Measurements from ENCODE around the gene SCLT1.

The SCLT1 gene

DNA sequence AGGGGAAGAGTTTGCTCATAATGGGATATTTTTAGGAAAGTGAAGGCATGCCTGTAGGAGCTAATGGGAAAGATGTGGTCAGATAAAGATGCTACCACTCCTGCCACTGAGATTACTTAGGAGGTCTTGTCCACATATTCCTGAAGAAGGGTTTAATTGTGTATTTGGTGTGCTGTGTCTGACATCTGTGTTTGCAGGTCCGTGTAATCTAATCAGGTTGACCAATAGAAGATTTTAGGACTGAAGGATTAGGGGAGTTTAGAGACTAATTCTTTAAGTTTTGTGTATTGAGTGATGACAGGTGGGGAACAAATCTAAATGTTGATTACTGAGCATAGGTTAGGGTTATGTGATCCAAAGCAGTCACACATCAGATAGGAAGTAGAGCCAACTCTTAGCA lies 226.6 kb downstream of the SCLT1 start:
- no peak for DNase-seq

DNA sequence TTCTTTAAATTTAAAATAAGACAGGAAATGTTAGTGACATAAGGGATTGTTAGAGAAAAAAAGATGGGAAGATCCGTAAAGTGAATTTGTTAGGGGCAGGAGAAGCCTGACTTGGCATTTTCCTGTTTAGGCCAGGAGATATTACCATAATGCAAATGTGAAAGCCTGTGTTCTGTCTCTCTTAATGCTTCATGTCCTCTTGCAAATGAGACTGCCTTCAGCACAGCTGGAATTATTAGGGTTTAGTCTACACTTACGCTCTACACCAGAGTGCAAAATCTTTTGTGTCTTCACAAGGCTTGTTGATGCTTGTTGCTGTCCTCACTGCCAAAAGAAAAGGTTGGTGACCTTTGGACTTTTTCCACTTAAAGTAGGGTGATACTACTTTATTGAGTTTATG lies 227.1 kb downstream of the SCLT1 start:
- DNase-seq, result no peak

GRCh38 chr4:128865132-128865531 lies 228.2 kb downstream of the SCLT1 start:
- DNase-seq, result no peak

DNA sequence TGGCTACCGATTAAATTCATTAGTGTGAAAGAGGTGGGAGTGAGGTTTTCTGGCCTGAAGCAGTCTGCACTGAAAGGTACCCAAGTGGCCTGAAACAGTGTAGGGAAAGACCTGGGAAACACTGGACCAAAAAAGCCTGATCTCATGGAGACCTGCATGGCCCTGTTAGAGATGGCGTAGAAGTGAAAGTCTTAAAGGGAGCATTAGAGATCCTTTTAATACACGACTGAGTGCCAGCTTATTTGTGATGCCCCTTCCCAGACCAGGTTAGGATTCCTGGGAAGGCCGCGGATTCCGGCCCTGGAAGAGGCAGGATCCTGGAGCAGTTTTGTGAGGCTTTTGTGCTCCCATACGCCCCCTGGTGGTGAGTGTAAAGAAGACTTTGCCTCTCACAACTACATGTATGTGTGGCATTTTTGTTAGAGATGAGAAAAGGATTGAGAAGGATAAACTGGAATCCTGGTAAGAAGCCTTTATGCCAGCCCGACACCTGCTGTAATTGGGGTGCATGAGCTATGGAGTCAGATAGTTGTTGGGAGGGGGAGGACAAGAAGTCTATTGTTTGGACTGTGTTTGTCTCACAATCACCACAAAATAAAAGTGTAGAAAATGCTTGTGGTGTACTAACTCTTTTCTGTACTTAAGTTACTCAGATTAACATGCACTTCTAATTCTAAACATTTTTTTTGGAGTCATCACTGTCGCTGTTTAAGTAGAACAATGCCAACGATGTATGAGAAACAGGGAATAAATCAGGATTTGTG lies 229.8 kb downstream of the SCLT1 start:
- DNase-seq, result peak; percentile 20 to 39

DNA sequence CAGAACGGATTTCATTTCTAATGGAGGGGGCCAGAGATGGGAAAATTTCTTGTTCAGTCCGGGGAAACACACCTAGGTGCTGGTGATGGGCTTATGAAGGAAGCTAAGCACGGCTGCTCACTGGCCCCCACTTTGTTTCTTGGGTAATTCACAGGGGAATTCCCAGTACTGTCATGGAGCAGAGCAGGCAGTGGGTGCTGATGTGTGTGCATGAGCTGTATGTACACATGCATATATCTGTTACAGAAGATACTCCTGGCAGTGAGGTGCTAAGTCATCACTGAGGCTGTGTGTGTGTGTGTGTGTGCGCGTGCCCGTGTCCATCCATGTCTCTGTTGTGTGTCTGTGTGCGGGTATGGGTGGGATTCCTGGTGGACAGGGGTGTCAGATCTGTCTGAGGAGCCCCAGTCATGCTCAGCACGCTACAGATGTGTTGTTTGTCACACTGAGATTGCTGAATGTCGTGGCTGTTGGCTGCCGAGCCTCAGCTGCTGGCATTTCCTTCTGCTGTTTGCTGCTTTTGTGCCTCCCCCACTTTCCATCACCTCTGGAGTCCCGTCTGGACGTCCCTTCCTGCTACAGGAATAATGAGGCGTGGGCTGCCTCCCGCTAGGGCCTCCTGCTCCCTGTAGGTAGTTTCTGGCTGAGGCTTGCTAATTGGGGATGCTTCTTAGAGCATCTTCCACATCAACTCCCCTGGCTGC lies 230.6 kb downstream of the SCLT1 start:
- no peak for DNase-seq

DNA sequence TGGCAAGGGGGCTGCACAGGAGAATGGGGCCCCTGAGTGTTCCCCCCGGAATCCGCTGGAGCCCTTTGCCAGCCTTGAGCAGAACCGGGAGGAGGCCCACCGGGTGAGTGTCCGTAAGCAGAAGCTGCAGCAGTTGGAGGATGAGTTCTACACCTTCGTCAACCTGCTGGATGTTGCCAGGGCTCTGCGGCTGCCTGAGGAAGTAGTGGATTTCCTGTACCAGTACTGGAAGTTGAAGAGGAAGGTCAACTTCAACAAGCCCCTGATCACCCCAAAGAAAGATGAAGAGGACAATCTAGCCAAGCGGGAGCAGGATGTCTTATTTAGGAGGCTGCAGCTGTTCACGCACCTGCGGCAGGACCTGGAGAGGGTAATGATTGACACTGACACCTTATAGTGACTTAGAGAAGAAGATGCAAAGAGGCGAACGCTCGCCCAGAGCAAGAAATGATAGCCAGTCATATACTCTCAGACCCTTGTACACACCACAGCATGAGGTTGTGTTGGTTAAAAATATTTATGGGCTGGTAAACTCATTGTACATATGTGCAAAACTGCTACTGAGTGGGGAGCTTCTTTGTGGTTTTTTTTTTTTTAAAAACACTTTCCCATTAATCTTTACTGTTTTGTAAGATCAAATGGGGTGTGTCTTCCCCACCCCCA lies 231.4 kb downstream of the SCLT1 start:
- DNase-seq, result no peak

- no peak for DNase-seq
Measured at GRCh38 chr4:128859887-128860677, 233.3 kb downstream of the SCLT1 start.

DNA sequence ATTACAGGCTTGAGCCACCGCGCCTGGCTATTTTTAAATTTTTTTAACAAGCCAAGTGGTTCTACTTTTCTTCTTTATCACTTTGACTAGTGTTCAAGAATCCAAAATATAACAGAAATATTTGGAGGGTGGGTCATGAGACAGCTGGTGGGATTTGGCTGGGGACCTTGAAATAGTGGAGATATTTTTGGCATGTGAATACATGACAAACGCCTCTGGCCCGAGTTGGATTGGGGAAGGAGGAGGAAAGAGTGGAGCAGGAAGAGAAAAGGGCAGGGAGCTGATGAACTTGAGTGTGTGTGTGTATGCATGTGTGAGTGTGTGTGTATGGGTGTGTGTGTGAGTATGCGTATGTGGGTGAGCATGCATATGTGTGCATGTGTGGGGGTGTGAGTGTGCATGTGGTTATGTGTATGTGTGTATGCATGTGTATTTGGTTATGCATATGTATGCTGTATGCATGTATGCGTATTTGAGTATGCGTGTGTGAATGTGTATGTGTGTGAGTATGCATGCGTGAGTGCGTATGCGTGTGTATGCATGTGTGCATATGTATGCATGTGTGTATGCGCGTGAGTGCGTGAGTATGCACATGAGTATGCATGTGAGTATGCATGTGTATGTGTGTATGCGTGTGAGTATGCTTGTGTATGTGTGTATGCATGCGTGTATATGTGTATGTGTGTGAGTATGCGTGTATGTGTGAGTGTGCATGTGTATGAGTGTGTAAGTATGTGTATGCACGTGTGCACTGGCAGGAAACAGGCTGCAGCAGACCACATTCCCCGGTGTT lies 234.3 kb downstream of the SCLT1 start:
- DNase-seq, result no peak

DNA sequence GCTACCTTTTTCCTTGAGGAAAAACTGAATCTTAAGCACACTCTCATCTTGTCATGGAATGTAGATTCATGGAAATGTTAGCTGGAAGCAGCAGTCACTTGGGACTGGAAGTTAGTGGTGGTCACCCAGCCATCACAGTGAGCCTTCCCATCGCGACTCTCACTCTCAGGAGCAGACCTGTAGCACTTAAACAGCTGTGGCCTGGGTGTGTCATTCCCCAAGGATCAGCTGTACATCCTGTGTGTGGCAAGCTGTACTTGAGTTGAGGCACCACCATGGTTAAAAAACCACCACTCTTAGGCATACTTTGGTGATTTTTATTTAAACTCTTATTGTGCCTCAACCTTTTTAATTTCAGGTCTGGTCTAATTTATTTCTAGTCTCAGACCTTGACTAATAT lies 237.1 kb downstream of the SCLT1 start:
- DNase-seq, result no peak

DNA sequence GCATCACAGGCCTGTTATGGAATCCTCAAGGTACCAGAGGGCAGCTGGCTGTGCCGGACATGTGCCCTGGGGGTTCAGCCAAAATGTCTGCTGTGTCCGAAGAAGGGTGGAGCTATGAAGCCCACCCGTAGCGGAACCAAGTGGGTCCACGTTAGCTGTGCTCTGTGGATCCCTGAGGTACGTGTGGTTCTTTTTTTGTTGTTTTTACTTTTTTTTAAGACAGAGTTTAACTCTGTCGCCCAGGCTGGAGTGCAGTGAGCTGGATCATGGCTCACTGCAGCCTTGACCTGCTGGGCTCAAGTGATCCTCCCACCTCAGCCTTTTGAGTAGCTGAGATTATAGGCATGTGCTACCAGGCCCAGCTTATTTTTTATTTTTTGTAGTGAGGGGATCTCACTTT lies 237.7 kb downstream of the SCLT1 start:
- DNase-seq, result no peak

DNA sequence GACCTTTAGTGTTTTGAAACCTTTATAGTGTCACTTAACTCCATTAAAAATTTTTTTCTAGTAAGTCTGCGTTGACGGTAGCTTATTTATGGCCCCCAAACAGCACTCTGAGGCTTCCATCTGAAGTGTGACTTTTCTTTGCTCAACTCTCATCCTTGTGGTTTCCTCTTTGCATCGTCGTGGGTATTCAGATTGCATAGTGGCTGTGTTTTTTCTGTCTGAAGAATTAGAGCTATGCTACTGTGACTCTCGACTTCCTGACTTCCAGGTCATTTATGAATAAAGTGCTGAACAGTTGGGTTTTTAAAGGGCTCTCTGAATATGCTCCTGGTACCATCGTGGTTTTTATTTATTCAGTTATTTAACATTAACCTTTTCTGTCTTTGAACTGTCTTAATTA lies 238.9 kb downstream of the SCLT1 start:
- no peak for DNase-seq

DNA sequence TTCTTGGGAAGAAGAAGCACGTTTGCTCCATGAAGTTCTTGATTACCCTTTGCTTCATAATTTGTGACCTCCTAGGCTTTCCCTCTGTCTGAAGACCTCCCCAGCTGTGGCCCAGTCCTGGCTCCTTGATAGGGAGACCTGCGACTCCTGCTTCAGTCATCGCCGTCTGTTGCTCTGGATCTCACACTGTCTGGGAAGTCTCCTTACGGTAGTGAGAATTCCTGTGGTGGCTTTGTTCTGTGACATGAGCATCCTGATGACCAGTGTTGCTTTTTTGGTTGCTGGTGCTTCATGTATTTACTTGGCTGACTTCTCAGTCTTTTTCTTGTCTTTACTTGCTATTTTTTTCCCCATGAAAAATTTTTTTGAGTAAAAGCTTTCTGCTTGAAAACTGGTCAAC lies 239.6 kb downstream of the SCLT1 start:
- no peak for DNase-seq

DNA sequence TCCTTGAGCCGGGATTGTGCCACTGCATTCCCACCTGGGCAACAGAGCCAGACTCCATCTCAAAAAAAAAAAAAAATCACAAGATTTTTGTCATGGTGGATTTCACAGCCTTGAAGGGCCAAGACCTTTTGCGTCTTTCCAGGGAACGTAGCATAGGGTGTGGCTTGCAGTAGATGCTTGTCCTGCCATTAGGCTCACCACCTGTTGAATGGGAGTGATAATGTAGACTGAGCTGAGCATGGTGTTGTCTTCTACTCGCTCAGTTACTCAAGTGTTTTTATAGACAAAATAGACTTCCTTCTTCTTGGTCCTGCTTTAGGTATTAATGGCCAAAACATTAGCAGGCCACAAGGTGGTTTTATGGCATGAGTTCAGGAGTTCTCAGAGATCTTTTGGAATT lies 243.1 kb downstream of the SCLT1 start:
- no peak for DNase-seq

GRCh38 chr4:128848461-128848860 lies 244.9 kb downstream of the SCLT1 start:
- no peak for DNase-seq

- DNase-seq, result no peak
Measured at GRCh38 chr4:128847082-128847724, 246.1 kb downstream of the SCLT1 start.

GRCh38 chr4:128846063-128846462 lies 247.3 kb downstream of the SCLT1 start:
- no peak for DNase-seq

DNA sequence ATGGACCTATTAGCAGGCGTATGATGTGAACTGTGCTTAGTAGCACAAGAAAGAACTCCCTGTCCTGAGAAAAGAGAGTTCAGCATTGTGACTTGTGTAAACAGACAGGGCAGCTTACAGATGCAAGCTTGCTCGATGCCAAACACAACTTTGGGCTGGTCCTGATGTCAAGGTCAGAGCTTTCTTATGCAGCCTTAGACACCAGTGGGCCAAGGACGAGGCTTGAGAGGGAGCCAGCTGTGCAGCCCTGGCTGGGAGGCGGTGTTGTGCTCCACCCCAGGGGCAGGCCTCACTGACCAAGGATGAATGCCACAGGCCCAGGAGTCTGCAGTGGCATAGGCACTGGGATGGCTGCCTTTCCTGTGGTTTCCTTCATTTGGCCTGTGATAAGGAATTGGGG lies 248.4 kb downstream of the SCLT1 start:
- DNase-seq, result no peak

GRCh38 chr4:128841402-128841801 lies 251.9 kb downstream of the SCLT1 start:
- DNase-seq, result no peak

GRCh38 chr4:128840711-128841318 lies 252.5 kb downstream of the SCLT1 start:
- DNase-seq, result no peak

DNA sequence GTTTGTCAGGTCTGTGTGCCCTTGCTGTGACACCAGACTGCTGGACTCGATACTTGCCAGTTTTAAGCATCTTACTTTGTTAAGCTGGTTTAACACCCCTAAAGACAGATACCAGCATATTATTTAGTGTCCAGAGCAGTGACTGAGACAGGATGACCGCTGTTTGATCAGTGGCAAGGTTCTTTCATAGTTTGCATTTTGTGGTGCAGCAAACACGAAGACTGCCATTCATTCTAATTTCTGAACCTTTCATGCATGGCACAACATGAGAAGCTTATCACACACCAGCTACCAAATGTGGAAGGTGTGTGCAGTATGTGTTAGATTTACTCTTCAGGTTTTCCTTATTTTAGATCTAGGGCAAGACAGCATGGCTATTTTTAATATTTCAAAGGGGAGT lies 255.7 kb downstream of the SCLT1 start:
- DNase-seq, result no peak

- DNase-seq, result no peak
Measured at GRCh38 chr4:128837198-128837597, 256.1 kb downstream of the SCLT1 start.
